Upper lobe of right lung (tissue), 1 donor: ENCODE results near the gene UBXN11. TPM values are rescaled to one million over a fixed set of nuclear protein-coding genes. Genes with fewer than 3 reads are reported as not detected.

Experiments
- ATAC-seq: fragments of 200-7000 bp; cut with Tn5 transposase; one replicate; pipeline ENCODE4 v1.9.1; 2020; ENCODE audit warnings: mild to moderate bottlenecking, moderate library complexity
- DNase-seq: peaks from one replicate; pipeline ENCODE4 v3.0.0-alpha.2; 2020
- H3K27ac ChIP-seq: fragments of 200-600 bp; one replicate; pipeline ENCODE4 v1.8.0; 2022
- H3K27me3 ChIP-seq: fragments of 200-600 bp; one replicate; pipeline ENCODE4 v1.8.0; 2022; ENCODE audit warnings: mild to moderate bottlenecking
- H3K36me3 ChIP-seq: fragments of 200-600 bp; one replicate; pipeline ENCODE4 v1.8.0; 2022
- H3K4me1 ChIP-seq: fragments of 200-600 bp; one replicate; pipeline ENCODE4 v1.8.0; 2022
- H3K4me3 ChIP-seq: fragments of 200-600 bp; one replicate; pipeline ENCODE4 v1.8.0; 2022; ENCODE audit warnings: mild to moderate bottlenecking
- H3K9me3 ChIP-seq: fragments of 200-600 bp; one replicate; pipeline ENCODE4 v1.8.0; 2022
- CTCF ChIP-seq: fragments of 200-600 bp; IDR thresholded peaks from one replicate; pipeline ENCODE4 v1.8.0; 2022; ENCODE audit warnings: antibody characterized with exemption
- intact Hi-C: fragments of 100-400 bp; cut with DNase I; formaldehyde crosslinking; loops from one replicate; pipeline ENCODE4 v1.11.0; 2022
- total RNA-seq: library from RNA; stranded (reverse); fragmentation: NEBNext Ultra II Directional; extraction: Animal tissue kit (Norgen Biotek cat#: 25700); gene quantifications from one replicate; pipeline ENCODE4 v1.2.1, GENCODE V29; 2021
- donor health status: DM: no; HTN: yes; CAD: no; lungs with severe emphysema.

UBXN11 gene
- total RNA-seq, 1 donor from 2014 or later, result 37.0 TPM

GRCh38 chr1:26237230-26237966 is 69.0 kb downstream of the UBXN11 start:
- TF ChIP-seq CTCF, result no peak
- no peak for ATAC-seq
- Histone ChIP-seq H3K27me3 (no peaks in the 10 kb centered on the region), H3K9me3 (no peaks in the 10 kb centered on the region), H3K27ac (no peak overlapping the region), H3K4me1 (peaks cover 8% of the 10 kb centered on the region), H3K36me3 (peaks cover 5% of the 10 kb centered on the region), H3K4me3 (no peak overlapping the region)
- intact Hi-C loops, result no loop called here
- no peak for DNase-seq

- Histone ChIP-seq H3K27ac (peak overlapping the region; percentile 81), H3K36me3 (no peaks in the 10 kb centered on the region), H3K4me3 (peak overlapping the region; percentile 76), H3K4me1 (peaks cover 8% of the 10 kb centered on the region), H3K27me3 (no peaks in the 10 kb centered on the region), H3K9me3 (no peaks in the 10 kb centered on the region)
- DNase-seq (no peak), ATAC-seq (no peak)
- no peak for TF ChIP-seq CTCF
- intact Hi-C loops, result no loop called here
These were observed 71.6 kb downstream of the UBXN11 start for GRCh38 chr1:26234644-26235370.

GRCh38 chr1:26233903-26234643 is 72.4 kb downstream of the UBXN11 start, which contains the start of gene CEP85:
Gene CEP85 (plus strand): TSS chr1:26234200. CDS start chr1:26239784, 5,584 bp downstream.
- DNase-seq (peak; percentile 99), ATAC-seq (peak; percentile 99)
- H3K27ac ChIP-seq, result peak within 1 kb of the TSS; percentile 81
- H3K4me1 ChIP-seq, result peaks cover 8% of the 10 kb centered on the region
- H3K36me3 ChIP-seq, result no peaks in the 10 kb centered on the region
- H3K27me3 ChIP-seq, result no peaks in the 10 kb centered on the region
- H3K9me3 ChIP-seq, result no peaks in the 10 kb centered on the region
- peak; percentile 75 for TF ChIP-seq CTCF
- H3K4me3 ChIP-seq, result peak within 1 kb of the TSS; percentile 76
- intact Hi-C loops, result no loop called here

Other genes starting within 250 kb of the UBXN11 start
- 0.46 TPM for gene TRIM63, start 239.0 kb downstream of the UBXN11 start, total RNA-seq
- 11.4 TPM for gene PDIK1L, start 194.8 kb downstream of the UBXN11 start, total RNA-seq
- gene FAM110D, start 147.6 kb downstream of the UBXN11 start, total RNA-seq, result 6.9 TPM
- not detected for gene C1orf232, start 137.7 kb downstream of the UBXN11 start, total RNA-seq
- 22.6 TPM for gene ZNF593, start 136.7 kb downstream of the UBXN11 start, total RNA-seq
- gene ZNF593OS, start 134.8 kb downstream of the UBXN11 start, total RNA-seq, result not detected
- 21.6 TPM for gene CNKSR1, start 129.1 kb downstream of the UBXN11 start, total RNA-seq
- not detected for gene CATSPER4, start 116.0 kb downstream of the UBXN11 start, total RNA-seq
- 10.3 TPM for gene CEP85, start 72.4 kb downstream of the UBXN11 start, total RNA-seq
- gene SH3BGRL3, start 26.6 kb downstream of the UBXN11 start, total RNA-seq, result 169 TPM
- gene CD52, start 11.3 kb upstream of the UBXN11 start, total RNA-seq, result 348 TPM
- 6.9 TPM for gene CRYBG2, start 47.5 kb upstream of the UBXN11 start, total RNA-seq
- 1.1 TPM for gene ZNF683, start 66.1 kb upstream of the UBXN11 start, total RNA-seq
- not detected for gene LIN28A, start 104.2 kb upstream of the UBXN11 start, total RNA-seq
- gene DHDDS, start 125.7 kb upstream of the UBXN11 start, total RNA-seq, result 41.1 TPM
- 298 TPM for gene HMGN2, start 165.8 kb upstream of the UBXN11 start, total RNA-seq
- gene RPS6KA1, start 223.1 kb upstream of the UBXN11 start, total RNA-seq, result 124 TPM